Nephron progenitor cell (in vitro differentiated cells): ENCODE measurements around the gene MTHFD1L.

Experiments used
- DNase-seq: peaks from one replicate; pipeline ENCODE4 v3.0.0; 2021
- H3K27ac Mint-ChIP-seq: 2 replicates; pipeline ENCODE4 v1.8.0; 2021; ENCODE audit warnings: mild to moderate bottlenecking, moderate library complexity, mixed read lengths
- H3K27me3 Mint-ChIP-seq: 2 replicates; pipeline ENCODE4 v1.8.0; 2021; ENCODE audit warnings: mild to moderate bottlenecking, low read depth, mixed read lengths; ENCODE audit not compliant: poor library complexity
- H3K36me3 Mint-ChIP-seq: 2 replicates; pipeline ENCODE4 v1.8.0; 2021; ENCODE audit warnings: low read depth, mixed read lengths
- H3K4me1 Mint-ChIP-seq: 2 replicates; pipeline ENCODE4 v1.8.0; 2021; ENCODE audit warnings: mixed read lengths
- H3K4me3 Mint-ChIP-seq: 2 replicates; pipeline ENCODE4 v1.8.0; 2021; ENCODE audit warnings: mild to moderate bottlenecking, moderate library complexity, mixed read lengths
- H3K9me3 Mint-ChIP-seq: 2 replicates; pipeline ENCODE4 v1.8.0; 2021; ENCODE audit warnings: mild to moderate bottlenecking, moderate library complexity, mixed read lengths
- TF ChIP-seq, protein P1 (sequence below): fragments of 200-600 bp; sonication (generic); IDR thresholded peaks from 2 replicates; pipeline ENCODE4 v1.5.0; 2021; ENCODE audit warnings: antibody characterized with exemption

Gene MTHFD1L

DNA sequence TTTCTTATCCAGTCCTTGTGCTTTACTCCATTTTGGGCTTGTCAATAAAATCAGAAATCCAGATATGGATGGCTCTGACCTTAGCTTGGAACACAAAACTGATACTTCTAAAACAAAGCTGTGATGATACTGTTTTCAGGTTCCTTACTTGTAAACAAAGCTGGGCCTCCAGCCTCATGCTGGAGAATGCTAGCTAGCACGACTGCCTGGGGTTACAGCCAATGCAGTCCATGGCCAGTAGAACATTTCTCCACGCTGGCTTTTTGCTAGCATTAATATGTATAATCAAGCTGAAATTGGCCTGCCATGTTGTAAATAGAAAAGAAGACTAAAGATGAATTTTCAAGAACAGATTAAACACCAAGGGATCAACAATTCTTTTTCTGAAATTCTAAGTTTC, 63.9 kb downstream of the MTHFD1L start:
- Mint-ChIP-seq H3K4me1 (peaks cover 10% of the 10 kb centered on the region), H3K36me3 (peaks cover 53% of the 10 kb centered on the region), H3K27ac (peak overlapping the region; percentile 34), H3K27me3 (no peaks in the 10 kb centered on the region), H3K4me3 (no peak overlapping the region), H3K9me3 (no peaks in the 10 kb centered on the region)
- no peak for DNase-seq
- TF ChIP-seq, protein P1, sequence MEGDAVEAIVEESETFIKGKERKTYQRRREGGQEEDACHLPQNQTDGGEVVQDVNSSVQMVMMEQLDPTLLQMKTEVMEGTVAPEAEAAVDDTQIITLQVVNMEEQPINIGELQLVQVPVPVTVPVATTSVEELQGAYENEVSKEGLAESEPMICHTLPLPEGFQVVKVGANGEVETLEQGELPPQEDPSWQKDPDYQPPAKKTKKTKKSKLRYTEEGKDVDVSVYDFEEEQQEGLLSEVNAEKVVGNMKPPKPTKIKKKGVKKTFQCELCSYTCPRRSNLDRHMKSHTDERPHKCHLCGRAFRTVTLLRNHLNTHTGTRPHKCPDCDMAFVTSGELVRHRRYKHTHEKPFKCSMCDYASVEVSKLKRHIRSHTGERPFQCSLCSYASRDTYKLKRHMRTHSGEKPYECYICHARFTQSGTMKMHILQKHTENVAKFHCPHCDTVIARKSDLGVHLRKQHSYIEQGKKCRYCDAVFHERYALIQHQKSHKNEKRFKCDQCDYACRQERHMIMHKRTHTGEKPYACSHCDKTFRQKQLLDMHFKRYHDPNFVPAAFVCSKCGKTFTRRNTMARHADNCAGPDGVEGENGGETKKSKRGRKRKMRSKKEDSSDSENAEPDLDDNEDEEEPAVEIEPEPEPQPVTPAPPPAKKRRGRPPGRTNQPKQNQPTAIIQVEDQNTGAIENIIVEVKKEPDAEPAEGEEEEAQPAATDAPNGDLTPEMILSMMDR, result no peak

DNA sequence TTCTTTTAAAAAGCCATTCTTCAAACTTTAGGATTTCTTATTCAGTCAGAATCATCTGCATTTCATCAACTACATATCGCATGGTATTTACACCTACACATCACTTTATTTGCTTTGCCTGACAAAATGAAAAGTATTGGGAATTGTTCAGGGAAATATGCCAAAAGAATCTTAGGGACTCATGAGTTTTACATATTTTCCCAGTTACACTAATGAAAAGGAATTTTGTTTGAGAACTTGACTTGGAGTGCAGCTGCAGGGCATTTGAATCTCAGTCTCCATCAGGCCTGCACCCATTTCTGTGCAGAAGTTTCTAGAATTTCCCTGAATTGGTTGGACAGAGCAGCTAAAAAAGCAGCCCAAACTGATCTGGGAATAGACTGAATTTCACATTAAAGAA, 65.3 kb downstream of the MTHFD1L start:
- Mint-ChIP-seq H3K4me3 (no peak overlapping the region), H3K4me1 (peaks cover 10% of the 10 kb centered on the region), H3K36me3 (peaks cover 63% of the 10 kb centered on the region), H3K27me3 (no peaks in the 10 kb centered on the region), H3K9me3 (no peaks in the 10 kb centered on the region), H3K27ac (no peak overlapping the region)
- TF ChIP-seq, protein P1, result no peak
- no peak for DNase-seq

DNA sequence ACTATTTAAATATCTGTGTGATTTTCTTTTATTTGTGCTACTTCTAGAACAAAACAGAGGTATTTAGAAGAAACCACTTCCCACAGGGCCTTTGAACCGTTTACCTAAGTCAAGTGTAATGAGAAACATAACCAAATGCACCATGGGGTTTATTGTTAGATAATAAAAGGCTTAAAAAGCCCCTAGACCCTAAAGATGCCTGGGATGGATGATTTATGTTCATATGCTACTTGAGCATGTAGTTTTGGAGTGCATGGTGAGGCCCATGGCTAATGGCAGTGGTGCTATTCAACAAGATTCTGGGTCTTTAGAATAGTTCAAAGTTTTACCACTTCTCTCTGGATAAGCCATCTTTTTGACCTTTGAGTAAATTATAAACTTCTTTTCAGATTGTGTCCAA, 65.9 kb downstream of the MTHFD1L start:
- TF ChIP-seq, protein P1, result no peak
- DNase-seq, result no peak
- no peak overlapping the region for H3K27ac Mint-ChIP-seq

DNA sequence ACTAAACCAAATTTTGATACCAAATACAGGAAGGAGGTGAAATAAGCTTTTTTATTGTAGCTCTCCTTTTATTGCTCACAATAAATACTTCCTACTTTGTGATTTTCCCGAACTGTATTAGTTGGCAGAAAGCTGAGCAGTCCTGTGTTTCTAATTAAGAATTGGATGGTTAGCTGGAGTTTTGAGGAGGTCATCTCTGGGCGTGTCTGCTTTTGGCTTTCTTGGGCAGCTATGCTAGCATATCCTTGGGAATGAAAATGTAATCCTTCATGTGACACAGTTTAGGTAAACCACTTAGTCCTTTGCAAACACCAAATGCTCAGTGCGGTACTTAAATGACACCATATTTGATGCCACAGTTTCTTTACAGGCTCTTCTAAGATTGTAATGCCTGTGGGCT, 67.5 kb downstream of the MTHFD1L start:
- H3K27me3 Mint-ChIP-seq, result no peaks in the 10 kb centered on the region
- no peak overlapping the region for H3K4me3 Mint-ChIP-seq
- H3K9me3 Mint-ChIP-seq, result no peaks in the 10 kb centered on the region
- H3K27ac Mint-ChIP-seq, result peak overlapping the region; percentile 80
- DNase-seq, result no peak
- H3K4me1 Mint-ChIP-seq, result peaks cover 26% of the 10 kb centered on the region
- TF ChIP-seq, protein P1, result no peak
- peaks cover 67% of the 10 kb centered on the region for H3K36me3 Mint-ChIP-seq

More for the DNA sequence above, 65.9 kb downstream of the MTHFD1L start:
- H3K36me3 Mint-ChIP-seq, result peaks cover 62% of the 10 kb centered on the region
- peaks cover 14% of the 10 kb centered on the region for H3K4me1 Mint-ChIP-seq
- no peak overlapping the region for H3K4me3 Mint-ChIP-seq
- no peaks in the 10 kb centered on the region for H3K9me3 Mint-ChIP-seq
- H3K27me3 Mint-ChIP-seq, result no peaks in the 10 kb centered on the region

DNA sequence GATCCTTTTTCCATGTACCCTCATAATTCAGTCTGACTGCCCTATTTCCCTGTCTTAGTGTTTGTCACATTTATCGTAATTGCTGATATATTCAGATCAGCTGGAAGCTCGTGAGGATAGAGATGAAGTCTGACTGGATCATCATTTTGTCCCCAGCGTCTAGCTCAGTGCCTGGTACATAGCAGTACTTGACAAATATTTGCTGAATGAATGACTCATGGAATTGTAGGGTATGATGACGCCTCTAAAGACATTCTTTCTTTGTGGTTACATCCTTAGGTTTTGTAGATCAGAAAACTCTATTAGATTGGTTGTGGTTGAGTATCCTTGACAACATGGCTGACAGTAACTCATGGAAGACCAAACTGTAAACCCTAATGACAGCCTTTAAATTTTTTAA, 68.9 kb downstream of the MTHFD1L start:
- H3K36me3 Mint-ChIP-seq, result peaks cover 71% of the 10 kb centered on the region
- peak overlapping the region; percentile 58 for H3K27ac Mint-ChIP-seq

DNA sequence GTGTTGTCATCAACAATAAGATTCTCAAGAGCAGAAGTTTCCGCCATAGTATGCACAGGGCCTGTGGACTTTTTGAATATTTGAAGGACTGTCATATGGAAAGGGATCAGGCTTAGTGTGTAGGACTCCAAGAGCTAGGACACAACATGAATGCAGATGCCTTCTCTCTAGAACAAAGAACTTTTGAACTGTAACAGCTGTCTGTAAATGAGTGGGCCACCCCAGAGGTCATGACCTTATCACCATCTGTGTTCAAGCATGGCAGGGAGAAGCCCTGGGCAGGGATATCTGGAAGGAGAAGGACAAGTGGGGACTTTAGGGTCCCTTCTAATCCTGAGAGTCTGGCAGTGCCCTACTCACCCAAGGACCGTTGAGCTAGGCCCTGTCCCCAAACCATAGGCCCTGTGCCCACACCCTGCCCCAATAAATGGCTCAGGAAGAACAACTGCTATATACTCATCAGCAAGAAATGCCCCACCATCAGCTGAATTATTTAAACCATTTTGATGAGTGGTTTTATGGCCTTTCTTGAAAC, 70.6 kb downstream of the MTHFD1L start:
- H3K9me3 Mint-ChIP-seq, result no peaks in the 10 kb centered on the region
- TF ChIP-seq, protein P1, result no peak
- peaks cover 78% of the 10 kb centered on the region for H3K36me3 Mint-ChIP-seq
- H3K27ac Mint-ChIP-seq, result no peak overlapping the region
- DNase-seq, result no peak
- peaks cover 31% of the 10 kb centered on the region for H3K4me1 Mint-ChIP-seq
- no peaks in the 10 kb centered on the region for H3K27me3 Mint-ChIP-seq
- H3K4me3 Mint-ChIP-seq, result no peak overlapping the region

More for the DNA sequence above, 68.9 kb downstream of the MTHFD1L start:
- TF ChIP-seq, protein P1, result no peak
- no peak for DNase-seq
- Mint-ChIP-seq H3K27me3 (no peaks in the 10 kb centered on the region), H3K4me1 (peaks cover 31% of the 10 kb centered on the region), H3K4me3 (no peak overlapping the region), H3K9me3 (no peaks in the 10 kb centered on the region)
